ENCODE data around the gene CST3.

Gene CST3

GRCh38 chr20:23645575-23645974, 7.8 kb upstream of the CST3 start:
- in situ Hi-C loops (cut with MboI; ENCODE audit: low sequenced_read_pairs) = loop anchor here (25.0 kb wide), 1 partner anchor 633 kb away; no protein-coding TSS in a partner anchor

GRCh38 chr20:23644164-23644563, 6.4 kb upstream of the CST3 start:
- in situ Hi-C loops (cut with MboI; ENCODE audit: low sequenced_read_pairs) = loop anchor here (25.0 kb wide), 1 partner anchor 632 kb away; no protein-coding TSS in a partner anchor

- in situ Hi-C loops (cut with MboI; ENCODE audit: low sequenced_read_pairs) = loop anchor here (25.0 kb wide), 1 partner anchor 631 kb away; no protein-coding TSS in a partner anchor
These were observed 5.9 kb upstream of the CST3 start for GRCh38 chr20:23643659-23644058.

GRCh38 chr20:23641936-23642751, 4.4 kb upstream of the CST3 start:
- in situ Hi-C loops (cut with MboI; ENCODE audit: low sequenced_read_pairs) = loop anchor here (25.0 kb wide), 1 partner anchor 630 kb away; no protein-coding TSS in a partner anchor

GRCh38 chr20:23640671-23641667, 3.2 kb upstream of the CST3 start:
- in situ Hi-C loops (cut with MboI; ENCODE audit: low sequenced_read_pairs) = loop anchor here (25.0 kb wide), 1 partner anchor 629 kb away; no protein-coding TSS in a partner anchor

- in situ Hi-C loops (cut with MboI; ENCODE audit: low sequenced_read_pairs) = loop anchor here (25.0 kb wide), 1 partner anchor 628 kb away; no protein-coding TSS in a partner anchor
These were observed 2.4 kb upstream of the CST3 start for GRCh38 chr20:23640018-23640601.

- in situ Hi-C loops (cut with MboI; ENCODE audit: low sequenced_read_pairs) = loop anchor here (25.0 kb wide), 1 partner anchor 627 kb away; no protein-coding TSS in a partner anchor
These were observed 1.8 kb upstream of the CST3 start for GRCh38 chr20:23639490-23639958.

- in situ Hi-C loops (cut with MboI; ENCODE audit: low sequenced_read_pairs) = loop anchor here (25.0 kb wide), 1 partner anchor 626 kb away; no protein-coding TSS in a partner anchor
These were observed 554 bp upstream of the CST3 start for GRCh38 chr20:23638309-23638708.

- in situ Hi-C loops (cut with MboI; ENCODE audit: low sequenced_read_pairs) = loop anchor here (25.0 kb wide), 1 partner anchor 625 kb away; no protein-coding TSS in a partner anchor
These were observed 860 bp downstream of the CST3 start for GRCh38 chr20:23636908-23637281.

- in situ Hi-C loops (cut with MboI; ENCODE audit: low sequenced_read_pairs) = loop anchor here (25.0 kb wide), 1 partner anchor 624 kb away; no protein-coding TSS in a partner anchor
These were observed 1.4 kb downstream of the CST3 start for GRCh38 chr20:23636182-23636907.

- in situ Hi-C loops (cut with MboI; ENCODE audit: low sequenced_read_pairs) = loop anchor here (25.0 kb wide), 1 partner anchor 623 kb away; no protein-coding TSS in a partner anchor
These were observed 2.0 kb downstream of the CST3 start for GRCh38 chr20:23635768-23636090.

GRCh38 chr20:23634985-23635767, 2.6 kb downstream of the CST3 start:
- in situ Hi-C loops (cut with MboI; ENCODE audit: low sequenced_read_pairs) = loop anchor here (25.0 kb wide), 1 partner anchor 623 kb away; no protein-coding TSS in a partner anchor

GRCh38 chr20:23634044-23634801, 3.5 kb downstream of the CST3 start:
- in situ Hi-C loops (cut with MboI; ENCODE audit: low sequenced_read_pairs) = loop anchor here (25.0 kb wide), 1 partner anchor 622 kb away; no protein-coding TSS in a partner anchor

- in situ Hi-C loops (cut with MboI; ENCODE audit: low sequenced_read_pairs) = loop anchor here (25.0 kb wide), 1 partner anchor 621 kb away; no protein-coding TSS in a partner anchor
These were observed 4.8 kb downstream of the CST3 start for GRCh38 chr20:23632711-23633573.

GRCh38 chr20:23631981-23632710, 5.6 kb downstream of the CST3 start:
- in situ Hi-C loops (cut with MboI; ENCODE audit: low sequenced_read_pairs) = loop anchor here (25.0 kb wide), 1 partner anchor 620 kb away; no protein-coding TSS in a partner anchor

GRCh38 chr20:23631226-23631822, 6.4 kb downstream of the CST3 start:
- in situ Hi-C loops (cut with MboI; ENCODE audit: low sequenced_read_pairs) = loop anchor here (25.0 kb wide), 1 partner anchor 619 kb away; no protein-coding TSS in a partner anchor
